GM15510 (cell line): ENCODE data around the gene KRTAP23-1.

Source experiments
- POLR2A ChIP-seq: IDR thresholded peaks from 3 replicates; pipeline ENCODE4 v1.6.1; 2011; ENCODE audit warnings: borderline replicate concordance; ENCODE audit not compliant: insufficient read length; ENCODE audit errors: extremely low read depth

The KRTAP23-1 gene

DNA sequence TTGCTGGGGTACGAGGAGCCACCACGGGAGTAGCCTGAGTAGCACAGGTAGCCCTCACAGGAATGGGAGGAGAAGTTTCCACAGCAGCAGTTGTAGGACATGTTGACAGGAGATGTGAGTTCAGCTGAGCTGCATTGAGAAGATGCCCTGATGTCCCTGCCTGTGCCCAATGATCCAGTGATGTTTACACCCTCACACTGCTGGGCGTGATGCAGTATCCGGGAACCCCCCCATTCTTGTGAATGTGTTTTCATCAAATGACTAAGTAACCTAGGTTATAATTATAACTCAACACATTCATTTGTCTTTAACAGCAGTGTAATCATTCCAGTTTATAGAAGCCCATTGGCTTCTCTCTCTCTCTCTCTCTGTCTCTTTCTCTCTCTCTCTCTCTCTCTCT is at the start of gene KRTAP23-1:
TSS of gene KRTAP23-1 (minus strand) at position 101 of the 400 bp plus-strand sequence. CDS start at position 101, 0 bp downstream.
- TF ChIP-seq POLR2A = no peak

- no peak for TF ChIP-seq POLR2A
These were observed 47.3 kb upstream of the KRTAP23-1 start, which contains the start of gene KRTAP13-1 for GRCh38 chr21:30395731-30396130. Gene KRTAP13-1, plus strand, starts transcription at chr21:30396031. Its CDS starts 56 bp downstream, at chr21:30396087.

GRCh38 chr21:30391492-30392025 is 43.2 kb upstream of the KRTAP23-1 start:
- no peak for TF ChIP-seq POLR2A

DNA sequence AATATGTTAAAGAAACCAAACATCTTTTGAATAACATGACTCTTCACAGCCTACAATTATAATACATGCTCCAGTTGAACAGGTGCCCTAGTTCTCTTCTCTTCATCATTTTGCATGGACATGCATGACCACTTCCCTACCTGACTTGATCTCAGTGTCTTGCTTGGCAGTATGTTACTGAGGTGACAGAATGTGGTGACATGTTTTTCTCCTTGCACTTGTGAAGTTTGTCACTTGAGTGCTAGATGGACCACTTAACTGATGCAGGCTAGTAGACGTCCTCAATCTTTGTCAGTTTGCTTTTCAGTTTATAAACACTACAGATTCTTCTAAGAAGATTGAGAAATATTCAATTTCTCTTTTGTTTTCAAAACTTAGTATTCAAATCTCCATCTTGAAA is 33.8 kb upstream of the KRTAP23-1 start:
- TF ChIP-seq POLR2A = no peak

- TF ChIP-seq POLR2A = no peak
These were observed 23.8 kb upstream of the KRTAP23-1 start, which contains the start of gene KRTAP13-2 for GRCh38 chr21:30372139-30372770. Gene KRTAP13-2, minus strand, starts transcription at chr21:30372271. Its CDS starts 58 bp downstream, at chr21:30372213.

DNA sequence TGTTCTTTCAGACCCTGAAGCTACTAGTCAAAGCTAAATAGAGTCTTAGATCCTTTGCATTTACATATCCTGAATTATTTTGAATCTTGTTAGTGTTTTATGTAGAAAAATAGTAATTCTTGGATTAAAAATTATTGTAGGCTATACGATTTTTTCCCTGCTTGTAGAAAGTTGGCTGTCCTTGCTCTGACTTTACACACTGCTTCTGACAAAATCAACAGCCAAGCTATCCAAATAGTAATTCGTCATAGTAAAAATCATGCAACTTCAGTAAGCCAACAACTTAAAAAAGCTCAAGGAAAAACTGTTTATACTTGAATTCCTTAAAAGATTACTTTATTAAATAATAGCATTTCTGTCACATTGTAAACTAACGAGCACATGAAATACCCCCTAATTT is 7.5 kb upstream of the KRTAP23-1 start:
- no peak for TF ChIP-seq POLR2A

GRCh38 chr21:30354308-30355005 is 6.1 kb upstream of the KRTAP23-1 start:
- TF ChIP-seq POLR2A = no peak

GRCh38 chr21:30351534-30351933 is 3.1 kb upstream of the KRTAP23-1 start:
- no peak for TF ChIP-seq POLR2A

DNA sequence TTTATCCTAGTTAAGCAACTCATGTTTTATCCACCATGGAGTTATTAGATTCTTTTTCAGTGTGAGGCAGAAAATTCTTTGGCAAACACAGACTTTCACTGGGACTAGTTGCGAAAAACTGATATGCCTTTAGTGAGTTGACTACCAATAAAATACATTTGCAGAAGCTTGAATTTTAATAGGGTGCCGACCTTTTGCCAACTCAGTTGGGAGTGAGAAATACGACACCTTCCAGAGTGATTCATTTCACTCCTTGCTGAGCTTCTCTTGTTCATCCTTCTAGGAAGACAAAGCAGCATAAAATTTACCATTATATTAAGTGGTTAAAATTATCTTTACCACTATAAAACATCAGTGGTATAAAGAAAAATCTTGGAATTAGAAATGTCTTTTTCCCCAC is 1.2 kb upstream of the KRTAP23-1 start:
- TF ChIP-seq POLR2A = no peak

- TF ChIP-seq POLR2A = no peak
These were observed 3.4 kb downstream of the KRTAP23-1 start for GRCh38 chr21:30345014-30345413.

DNA sequence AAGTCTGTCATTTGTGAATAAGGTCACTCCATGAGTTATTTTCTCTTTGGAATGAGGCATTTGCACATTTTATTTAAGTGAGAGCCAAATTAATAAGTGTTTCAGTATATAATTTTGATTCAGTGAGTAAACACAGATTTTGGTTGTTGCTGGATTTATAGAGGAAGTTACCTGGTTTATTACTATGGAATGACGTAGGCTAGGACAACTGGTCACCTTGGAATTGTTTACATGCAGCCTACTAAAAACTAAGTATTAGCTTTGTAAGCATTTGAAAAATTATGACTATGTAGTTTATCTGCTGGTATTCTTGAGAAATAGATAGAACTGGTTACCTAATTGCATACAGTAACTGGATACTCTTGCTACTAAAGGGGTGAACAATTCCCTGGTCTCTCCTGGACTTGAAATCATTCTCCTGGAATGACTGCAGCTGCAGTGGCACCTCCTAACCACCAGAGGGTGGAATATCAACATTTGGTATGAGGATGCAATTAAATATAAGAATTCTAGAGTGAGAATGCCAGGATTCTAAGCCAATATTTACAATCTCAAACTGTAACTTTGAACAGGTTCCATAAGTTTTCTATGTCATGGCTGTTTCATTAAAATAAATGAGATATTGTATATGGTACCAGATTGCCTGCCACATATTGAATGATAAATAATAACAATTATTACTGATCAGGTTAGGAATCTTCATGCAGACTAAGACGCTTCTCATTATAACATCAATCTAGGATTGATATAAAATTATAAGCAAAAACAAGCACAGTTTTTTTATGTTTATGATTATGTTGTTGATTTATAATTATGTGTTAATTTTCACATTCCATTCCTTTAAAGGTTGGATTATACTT is 7.5 kb downstream of the KRTAP23-1 start:
- no peak for TF ChIP-seq POLR2A

GRCh38 chr21:30338717-30339116 is 9.7 kb downstream of the KRTAP23-1 start:
- no peak for TF ChIP-seq POLR2A

DNA sequence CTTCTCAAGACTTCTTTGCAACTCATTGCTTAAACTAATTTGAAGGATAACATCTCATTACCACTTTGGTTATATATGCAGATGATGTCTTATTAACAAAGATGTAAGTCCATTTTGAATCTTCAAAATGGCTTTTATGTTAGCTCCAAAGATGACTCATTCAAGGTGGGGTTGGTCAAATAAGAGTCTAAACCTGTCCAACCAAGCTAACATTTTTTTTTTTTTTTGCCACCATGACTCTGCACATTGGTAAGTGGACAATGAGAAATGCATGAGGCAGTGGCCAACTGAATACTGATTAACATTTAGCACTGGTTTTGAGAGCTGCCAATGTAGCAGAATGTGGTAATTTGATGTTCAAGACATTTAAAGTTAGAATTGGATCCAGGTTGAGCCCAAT is 10.6 kb downstream of the KRTAP23-1 start:
- no peak for TF ChIP-seq POLR2A

DNA sequence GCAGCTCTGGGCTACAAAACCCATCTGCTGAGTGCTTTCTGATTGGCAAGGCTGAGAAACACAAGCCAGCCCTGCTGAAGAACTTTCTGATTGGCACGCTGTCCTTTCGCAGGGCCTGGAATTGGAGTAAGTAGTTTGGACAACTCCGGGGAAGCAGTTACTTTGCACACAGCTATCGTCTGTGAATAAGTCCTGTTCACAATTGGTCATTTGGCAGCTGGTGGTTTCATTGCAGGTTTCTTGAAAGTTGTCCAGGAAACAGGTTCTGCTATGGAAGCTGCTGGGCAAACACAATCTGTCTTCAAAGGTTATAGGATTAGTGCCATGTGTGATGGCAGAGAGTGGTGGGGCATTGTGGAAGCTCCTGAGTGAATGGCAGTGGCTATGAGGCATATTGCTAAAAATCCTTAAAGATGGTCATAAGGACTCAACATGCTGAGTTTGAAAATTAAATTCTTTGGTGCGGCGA is 11.1 kb downstream of the KRTAP23-1 start, which contains the start of gene KRTAP27-1:
TSS of gene KRTAP27-1 (minus strand) at position 419 of the 469 bp plus-strand sequence. CDS start at position 393, 26 bp downstream.
- TF ChIP-seq POLR2A = no peak
